SU-DHL-6 (cell line): ENCODE data around the gene PXYLP1.

Source experiments
- H2AFZ ChIP-seq: fragments of 200-600 bp; sonication (generic); 2 replicates; pipeline ENCODE4 v1.6.1; 2014; ENCODE audit warnings: low read depth, mild to moderate bottlenecking, moderate library complexity, mixed read lengths, antibody characterized with exemption, low read length; ENCODE audit not compliant: severe bottlenecking
- H3F3A ChIP-seq: fragments of 200-600 bp; shearing (Covaris generic); 2 replicates; pipeline ENCODE4 v1.6.0; 2016; ENCODE audit warnings: antibody characterized with exemption, mild to moderate bottlenecking; ENCODE audit not compliant: insufficient read depth
- H3K27ac ChIP-seq: fragments of 200-600 bp; sonication (generic); 2 replicates; pipeline ENCODE4 v1.5.1; 2016; ENCODE audit warnings: low read depth, mild to moderate bottlenecking, low read length, moderate library complexity, mixed read lengths
- H3K27me3 ChIP-seq: fragments of 200-600 bp; sonication (generic), shearing (Covaris generic); 2 replicates; pipeline ENCODE4 v1.6.0; 2014; ENCODE audit warnings: mild to moderate bottlenecking, low read length
- H3K36me3 ChIP-seq: fragments of 200-600 bp; sonication (generic); 2 replicates; pipeline ENCODE4 v1.6.1; 2014; ENCODE audit warnings: mild to moderate bottlenecking, low read length, mixed read lengths
- H3K4me2 ChIP-seq: fragments of 300-600, 200-600 bp; shearing (Covaris generic), sonication (generic); 2 replicates; pipeline ENCODE4 v1.6.0; 2014; ENCODE audit warnings: low read length, low read depth, mild to moderate bottlenecking; ENCODE audit not compliant: poor library complexity, severe bottlenecking
- H3K4me3 ChIP-seq: fragments of 200-600 bp; sonication (generic); 2 replicates; pipeline ENCODE4 v1.5.1; 2014; ENCODE audit warnings: antibody characterized with exemption, low read length, mild to moderate bottlenecking, mixed read lengths; ENCODE audit not compliant: insufficient read depth, poor library complexity, severe bottlenecking
- H3K79me2 ChIP-seq: fragments of 200-600 bp; sonication (generic); 2 replicates; pipeline ENCODE4 v1.6.1; 2014; ENCODE audit warnings: mild to moderate bottlenecking, low read length, moderate library complexity; ENCODE audit not compliant: insufficient read depth
- H3K9ac ChIP-seq: fragments of 200-600 bp; sonication (generic); 2 replicates; pipeline ENCODE4 v1.7.0; 2014; ENCODE audit warnings: mild to moderate bottlenecking, low read length
- H3K9me2 ChIP-seq: fragments of 200-600 bp; sonication (generic); replicated peaks from 2 replicates; pipeline ENCODE4 v1.6.1; 2014; ENCODE audit warnings: low read length; ENCODE audit not compliant: insufficient read depth
- H3K9me3 ChIP-seq: fragments of 200-600 bp; sonication (generic); 2 replicates; pipeline ENCODE4 v1.6.1; 2014; ENCODE audit warnings: low read length, mixed read lengths; ENCODE audit not compliant: insufficient read depth
- H4K20me1 ChIP-seq: fragments of 200-600 bp; sonication (generic); 2 replicates; pipeline ENCODE4 v1.6.1; 2014; ENCODE audit warnings: low read depth, mild to moderate bottlenecking, antibody characterized with exemption, low read length, moderate library complexity, mixed read lengths
- CTCF ChIP-seq: fragments of 200-600 bp; sonication (generic); IDR thresholded peaks from one replicate; pipeline ENCODE4 v1.5.1; 2017; ENCODE audit warnings: antibody characterized with exemption, mild to moderate bottlenecking, low read length, moderate library complexity; ENCODE audit not compliant: insufficient read depth, poor library complexity, severe bottlenecking
- EZH2phosphoT487 ChIP-seq: fragments of 200-600 bp; sonication (generic), shearing (Covaris generic); conservative IDR thresholded peaks from 2 replicates; pipeline ENCODE4 v1.6.1; 2018; ENCODE audit warnings: mild to moderate bottlenecking, antibody characterized with exemption, low read length, moderate library complexity, mixed read lengths

PXYLP1 gene

GRCh38 chr3:141233457-141234161, 2.0 kb downstream of the PXYLP1 start:
- H3K27ac ChIP-seq, result no peak overlapping the region
- no peaks in the 10 kb centered on the region for H4K20me1 ChIP-seq
- no peaks in the 10 kb centered on the region for H3K36me3 ChIP-seq
- H3K9me2 ChIP-seq, result no peaks in the 10 kb centered on the region
- no peaks in the 10 kb centered on the region for H3K79me2 ChIP-seq
- TF ChIP-seq CTCF (no peak), EZH2phosphoT487 (no peak)
- H3K4me2 ChIP-seq, result no peak overlapping the region
- no peaks in the 10 kb centered on the region for H3F3A ChIP-seq
- no peak overlapping the region for H3K4me3 ChIP-seq
- H2AFZ ChIP-seq, result no peak overlapping the region
- H3K27me3 ChIP-seq, result no peaks in the 10 kb centered on the region
- no peak overlapping the region for H3K9ac ChIP-seq
- H3K9me3 ChIP-seq, result no peaks in the 10 kb centered on the region

GRCh38 chr3:141234283-141234682, 2.7 kb downstream of the PXYLP1 start:
- TF ChIP-seq CTCF (no peak), EZH2phosphoT487 (no peak)
- Histone ChIP-seq H3K9me3 (no peaks in the 10 kb centered on the region), H3K27ac (no peak overlapping the region), H3K27me3 (no peaks in the 10 kb centered on the region), H4K20me1 (no peaks in the 10 kb centered on the region), H3K9ac (no peak overlapping the region), H3K36me3 (no peaks in the 10 kb centered on the region), H3K9me2 (no peaks in the 10 kb centered on the region), H3F3A (no peaks in the 10 kb centered on the region), H3K4me2 (no peak overlapping the region), H2AFZ (no peak overlapping the region), H3K4me3 (no peak overlapping the region), H3K79me2 (no peaks in the 10 kb centered on the region)

GRCh38 chr3:141235661-141236171, 4.1 kb downstream of the PXYLP1 start:
- no peaks in the 10 kb centered on the region for H3F3A ChIP-seq

More at GRCh38 chr3:141235661-141236171, 4.1 kb downstream of the PXYLP1 start:
- no peaks in the 10 kb centered on the region for H3K27me3 ChIP-seq
- H3K9ac ChIP-seq, result no peak overlapping the region
- H3K79me2 ChIP-seq, result no peaks in the 10 kb centered on the region
- TF ChIP-seq EZH2phosphoT487 (no peak), CTCF (no peak)
- H3K36me3 ChIP-seq, result no peaks in the 10 kb centered on the region
- no peak overlapping the region for H3K27ac ChIP-seq
- no peaks in the 10 kb centered on the region for H3K9me3 ChIP-seq
- H3K4me2 ChIP-seq, result no peak overlapping the region
- no peaks in the 10 kb centered on the region for H3K9me2 ChIP-seq
- no peak overlapping the region for H2AFZ ChIP-seq
- no peak overlapping the region for H3K4me3 ChIP-seq
- H4K20me1 ChIP-seq, result no peaks in the 10 kb centered on the region
